Ishikawa (cell line): Measurements from ENCODE around the gene SPATA32.

Experiments
- EP300 ChIP-seq: IDR thresholded peaks from 2 replicates; pipeline ENCODE4 v1.6.1; 2012; ENCODE audit warnings: borderline replicate concordance
- FOXM1 ChIP-seq: IDR thresholded peaks from 2 replicates; pipeline ENCODE4 v1.6.1; 2012; ENCODE audit warnings: low read depth, borderline replicate concordance
- NFIC ChIP-seq: IDR thresholded peaks from 2 replicates; pipeline ENCODE4 v1.6.1; 2012
- TEAD4 ChIP-seq: IDR thresholded peaks from 2 replicates; pipeline ENCODE4 v1.6.1; 2012
- YY1 ChIP-seq: IDR thresholded peaks from 2 replicates; pipeline ENCODE4 v1.6.1; 2012; ENCODE audit warnings: low read depth

- TF ChIP-seq EP300 (no peak), FOXM1 (no peak), YY1 (no peak), NFIC (no peak), TEAD4 (no peak)
Measured at GRCh38 chr17:45242029-45242414, 19.9 kb downstream of the SPATA32 start.
